HepG2 (cell line): ENCODE measurements around the gene HOXA5. TPM values are rescaled to one million over a fixed set of nuclear protein-coding genes. Genes with fewer than 3 reads are reported as not detected.

Experiments used
- ATAC-seq: fragments of 200-7000 bp; cut with Tn5 transposase; 3 replicates; pipeline ENCODE4 v1.9.1; 2020; ENCODE audit warnings: mild to moderate bottlenecking, moderate library complexity
- BruUV-seq: library from RNA; stranded (reverse); fragments of 400-500 nt; replicated peaks from 2 replicates; lab custom pipeline; 2021; lab: Mats Ljungman, UMichigan
- CTCF ChIA-PET: fragments of 300-600 bp; formaldehyde crosslinking; extraction: SDS; loops from one replicate; lab custom pipeline; 2021; ENCODE audit warnings: low total read pairs, inconsistent platforms, low intra/inter-chr PET ratio; lab: Yijun Ruan, JAX
- POLR2A ChIA-PET: fragments of 350-600 bp; sonication (Branson Sonifier 250); formaldehyde crosslinking; loops from one replicate; lab custom pipeline; 2020; ENCODE audit warnings: antibody characterized with exemption, inconsistent platforms; lab: Yijun Ruan, JAX
- DNase-seq: peaks from one replicate; pipeline ENCODE4 v3.0.0-alpha.2; 2015; ENCODE audit warnings: low spot score
- FAIRE-seq: peaks from 3 replicates; lab custom pipeline; 2011; peaks lifted over from hg19 to GRCh38; lab: Jason Lieb, UNC
- H2AFZ ChIP-seq: one replicate; pipeline ENCODE4 v1.6.1; 2011; ENCODE audit warnings: low read length, inconsistent platforms
- H3K27ac ChIP-seq: fragments of 300-600 bp; 3 replicates; pipeline ENCODE4 v1.8.0; 2011; ENCODE audit warnings: mixed run types, mild to moderate bottlenecking, mixed read lengths, low read length, inconsistent platforms; ENCODE audit not compliant: insufficient read depth; ENCODE audit errors: extremely low read length
- H3K27me3 ChIP-seq, 2 experiments: fragments of 200-600 bp in 1 of 2; 2 replicates in 1 of 2; 3 replicates in 1 of 2; pipeline versions ENCODE4 v1.6.0 to v1.8.0; 2011; ENCODE audit warnings: low read length in 2 of 2, mild to moderate bottlenecking in 2 of 2, moderate library complexity in 2 of 2, inconsistent platforms in 1 of 2; ENCODE audit not compliant: insufficient read depth in 2 of 2, control insufficient read depth in 1 of 2
- H3K36me3 ChIP-seq, 2 experiments: fragments of 200-600 bp in 1 of 2; replicated peaks in 1 of 2; 2 replicates in 1 of 2; 3 replicates in 1 of 2; pipeline versions ENCODE4 v1.5.1 to v1.8.0; 2011; ENCODE audit warnings: low read length in 2 of 2, inconsistent platforms in 1 of 2; ENCODE audit not compliant: insufficient read depth in 2 of 2, control insufficient read depth in 1 of 2
- H3K4me1 ChIP-seq: 2 replicates; pipeline ENCODE4 v1.5.1; 2012; ENCODE audit warnings: low read length, inconsistent platforms; ENCODE audit not compliant: insufficient read depth
- H3K4me2 ChIP-seq: 2 replicates; pipeline ENCODE4 v1.6.0; 2011; ENCODE audit warnings: low read depth, low read length, inconsistent platforms
- H3K4me3 ChIP-seq, 3 experiments: fragments of 200-600 bp in 1 of 3; sonication (generic), shearing (Covaris generic) in 1 of 3; replicated peaks in 1 of 3; 2 replicates each; pipeline ENCODE4 v1.5.1; 2011 to 2016; ENCODE audit warnings: low read length in 3 of 3, inconsistent platforms in 2 of 3, low read depth in 2 of 3, mild to moderate bottlenecking in 2 of 3, control low read depth in 1 of 3, mixed read lengths in 1 of 3; ENCODE audit not compliant: insufficient read depth in 1 of 3
- H3K79me2 ChIP-seq: one replicate; pipeline ENCODE4 v1.6.1; 2011; ENCODE audit warnings: low read length, inconsistent platforms; ENCODE audit not compliant: insufficient read depth
- H3K9ac ChIP-seq: 2 replicates; pipeline ENCODE4 v1.6.0; 2011; ENCODE audit warnings: mild to moderate bottlenecking, low read depth, low read length, inconsistent platforms; ENCODE audit not compliant: insufficient read depth
- H3K9me3 ChIP-seq: 2 replicates; pipeline ENCODE4 v1.5.1; 2012; ENCODE audit warnings: mild to moderate bottlenecking, low read length
- H4K20me1 ChIP-seq: 2 replicates; pipeline ENCODE4 v1.6.0; 2011; ENCODE audit warnings: inconsistent platforms, mild to moderate bottlenecking, low read length, moderate library complexity; ENCODE audit not compliant: insufficient read depth
- NPAS2 ChIP-seq: sonication (generic); formaldehyde crosslinking; IDR thresholded peaks from 2 replicates; pipeline ENCODE4 v1.8.0; 2022; ENCODE audit warnings: mild to moderate bottlenecking, missing genetic modification reagents, borderline replicate concordance
- ZKSCAN8 ChIP-seq: IDR thresholded peaks from 2 replicates; pipeline ENCODE4 v1.6.1; 2016; ENCODE audit warnings: borderline replicate concordance, missing genetic modification reagents, missing compliant biosample characterization
- ZMYM4 ChIP-seq: sonication (generic); formaldehyde crosslinking; IDR thresholded peaks from 2 replicates; pipeline ENCODE4 v1.8.1; 2023; ENCODE audit warnings: mild to moderate bottlenecking, missing genetic modification reagents
- WGBS: methylation state at CpG from one replicate; pipeline ENCODE4 v1.1.6; 2017; ENCODE audit warnings: low lambda C conversion rate; 5-methylcytosine and 5-hydroxymethylcytosine counted together
- in situ Hi-C: cut with HindIII; loops from 2 replicates; pipeline ENCODE4 v1.10.0; 2017; ENCODE audit warnings: low pct_unique_long_range_greater_than_20kb; ENCODE audit not compliant: extremely low pct_ligation_motif_present
- intact Hi-C: fragments of 100-400 bp; cut with micrococcal nuclease; formaldehyde crosslinking; loops from one replicate; pipeline ENCODE4 v1.10.0; 2022; ENCODE audit not compliant: unreplicated experiment
- polyA plus RNA-seq, 8 experiments: library from polyadenylated mRNA; depleted of rRNA in 3 of 8; stranded (reverse) in 7 of 8; unstranded in 1 of 8; fragments of >200 nt; fragmentation: Illumina TruSeq in 4 of 8; extraction: Trizol in 4 of 8; gene quantifications; 2 replicates each; pipeline versions ENCODE4 v1.2.1 to v1.2.3, GENCODE V29; 2011 to 2016; ENCODE audit warnings: low read depth in 4 of 8, missing spikeins in 1 of 8, mixed read lengths in 1 of 8; ENCODE audit not compliant: insufficient read depth in 1 of 8
- total RNA-seq, 5 experiments: library from RNA; depleted of rRNA; stranded (reverse); fragments of >200 nt; fragmentation: Illumina TruSeq; extraction: Trizol; gene quantifications; 2 replicates each; pipeline ENCODE4 v1.2.3, GENCODE V29; 2016; ENCODE audit warnings: low read depth in 1 of 5
- TF ChIP-seq, protein P1 (sequence below): sonication (generic); formaldehyde crosslinking; IDR thresholded peaks from 2 replicates; pipeline ENCODE4 v1.5.0; 2020; ENCODE audit warnings: missing genetic modification reagents
- TF ChIP-seq, protein P2 (sequence below): sonication (generic); formaldehyde crosslinking; IDR thresholded peaks from 2 replicates; pipeline ENCODE4 v1.8.1; 2023; ENCODE audit warnings: mild to moderate bottlenecking, missing genetic modification reagents

The HOXA5 gene
- total and polyA plus RNA-seq, 2 of the 13 experiments (the other 11 are each of a cell fraction or from before 2014, with no cell fraction given) = 3.2 to 3.6 TPM

DNA sequence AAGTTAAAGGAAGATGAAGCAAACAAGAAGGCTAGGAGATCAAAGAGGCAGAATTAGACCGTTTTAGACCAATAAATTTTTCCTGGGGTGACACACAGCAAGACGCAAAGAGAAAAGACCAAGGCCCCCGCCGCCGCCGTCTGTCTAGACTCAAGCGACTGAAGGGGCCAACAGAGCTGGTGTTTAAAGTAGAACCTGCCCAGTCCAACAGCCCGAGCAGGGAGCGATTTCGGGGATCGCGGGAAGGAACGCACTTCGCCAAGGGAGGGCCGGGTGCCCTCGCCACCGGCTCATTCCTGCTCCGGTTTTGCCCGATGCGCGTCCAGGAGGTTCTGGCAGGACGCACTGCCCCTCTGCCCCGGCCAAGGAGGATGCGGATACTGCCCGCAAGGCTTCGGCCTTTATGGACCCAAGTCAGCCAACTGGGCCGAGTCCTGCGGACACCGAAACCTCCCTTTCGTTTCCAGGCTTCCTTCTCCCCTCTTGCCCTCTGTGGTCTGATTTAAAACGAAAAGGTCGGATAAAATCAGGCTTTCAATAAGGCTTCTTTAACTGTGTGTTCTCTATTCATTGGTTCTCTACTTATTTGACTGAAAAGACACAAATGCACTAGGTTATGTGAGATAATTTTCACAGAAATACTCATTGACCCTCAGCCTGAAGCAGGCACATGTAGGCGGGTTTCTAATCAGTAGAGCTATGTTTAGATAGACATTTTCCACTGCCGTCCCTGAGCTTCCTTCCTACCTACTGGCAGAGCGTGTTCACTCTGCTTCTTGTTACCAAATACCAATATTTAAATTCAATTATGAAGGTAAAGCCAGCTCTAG lies 15.2 kb upstream of the HOXA5 start:
- Histone ChIP-seq H4K20me1 (no peaks in the 10 kb centered on the region), H3K79me2 (no peaks in the 10 kb centered on the region), H3K9ac (no peak overlapping the region), H3K9me3 (no peaks in the 10 kb centered on the region), H3K4me3 (no peak overlapping the region), H3K4me2 (no peak overlapping the region), H3K36me3 (no peaks in the 10 kb centered on the region)
- no peak for ATAC-seq
- POLR2A ChIA-PET = no interaction called here
- no TSS peak for BruUV-seq
- DNase-seq = no peak
- intact Hi-C loops = no loop called here
- FAIRE-seq = no peak
- in situ Hi-C loops = loop anchor here (5.0 to 25.0 kb wide), 2 partner anchors 791 to 1071 kb away; no protein-coding TSS in a partner anchor
- TF ChIP-seq NPAS2 (no peak), ZMYM4 (CRISPR knock-in tag) (no peak), ZKSCAN8 (CRISPR knock-in tag) (no peak)
- TF ChIP-seq, protein P1, sequence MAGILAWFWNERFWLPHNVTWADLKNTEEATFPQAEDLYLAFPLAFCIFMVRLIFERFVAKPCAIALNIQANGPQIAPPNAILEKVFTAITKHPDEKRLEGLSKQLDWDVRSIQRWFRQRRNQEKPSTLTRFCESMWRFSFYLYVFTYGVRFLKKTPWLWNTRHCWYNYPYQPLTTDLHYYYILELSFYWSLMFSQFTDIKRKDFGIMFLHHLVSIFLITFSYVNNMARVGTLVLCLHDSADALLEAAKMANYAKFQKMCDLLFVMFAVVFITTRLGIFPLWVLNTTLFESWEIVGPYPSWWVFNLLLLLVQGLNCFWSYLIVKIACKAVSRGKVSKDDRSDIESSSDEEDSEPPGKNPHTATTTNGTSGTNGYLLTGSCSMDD = no peak
- TF ChIP-seq, protein P2, sequence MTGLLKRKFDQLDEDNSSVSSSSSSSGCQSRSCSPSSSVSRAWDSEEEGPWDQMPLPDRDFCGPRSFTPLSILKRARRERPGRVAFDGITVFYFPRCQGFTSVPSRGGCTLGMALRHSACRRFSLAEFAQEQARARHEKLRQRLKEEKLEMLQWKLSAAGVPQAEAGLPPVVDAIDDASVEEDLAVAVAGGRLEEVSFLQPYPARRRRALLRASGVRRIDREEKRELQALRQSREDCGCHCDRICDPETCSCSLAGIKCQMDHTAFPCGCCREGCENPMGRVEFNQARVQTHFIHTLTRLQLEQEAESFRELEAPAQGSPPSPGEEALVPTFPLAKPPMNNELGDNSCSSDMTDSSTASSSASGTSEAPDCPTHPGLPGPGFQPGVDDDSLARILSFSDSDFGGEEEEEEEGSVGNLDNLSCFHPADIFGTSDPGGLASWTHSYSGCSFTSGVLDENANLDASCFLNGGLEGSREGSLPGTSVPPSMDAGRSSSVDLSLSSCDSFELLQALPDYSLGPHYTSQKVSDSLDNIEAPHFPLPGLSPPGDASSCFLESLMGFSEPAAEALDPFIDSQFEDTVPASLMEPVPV = no peak
- TF ChIP-seq, all 625 proteins: peak for 0
- Histone ChIP-seq H3K27me3 (peaks cover 6 to 44% of the 10 kb centered on the region in 2 experiments), H2AFZ (no peak overlapping the region), H3K27ac (no peak overlapping the region), H3K4me1 (peaks cover 19% of the 10 kb centered on the region)
- 80% methylated on average over 35 of the region's 35 CpGs for WGBS
- CTCF ChIA-PET = no interaction called here
